K562 (cell line): ENCODE data around the gene PRDM1. TPM values are rescaled to one million over a fixed set of nuclear protein-coding genes. Genes with fewer than 3 reads are reported as not detected.

Experiments
- ATAC-seq: fragments of 200-7000 bp; cut with Tn5 transposase; 3 replicates; pipeline ENCODE4 v1.9.1; 2020; ENCODE audit warnings: moderate library complexity
- BruUV-seq: library from RNA; stranded (reverse); fragments of 400-500 nt; replicated peaks from 2 replicates; lab custom pipeline; 2021; lab: Mats Ljungman, UMichigan
- CTCF ChIA-PET: fragments of 300-600 bp; formaldehyde crosslinking; extraction: SDS; loops from one replicate; lab custom pipeline; 2021; ENCODE audit warnings: low intra/inter-chr PET ratio; lab: Yijun Ruan, JAX
- POLR2A ChIA-PET: fragments of 300-600, 350-650 bp; sonication (Branson Sonifier 250); formaldehyde crosslinking; extraction: SDS; loops from one replicate; lab custom pipeline; 2021; ENCODE audit warnings: antibody characterized with exemption, inconsistent platforms; lab: Yijun Ruan, JAX
- DNase-seq, 4 experiments: peaks; one replicate each; pipeline versions ENCODE4 v3.0.0 to v3.0.0-alpha.2; 2011 to 2018; ENCODE audit warnings: low spot score in 3 of 4, mixed read lengths in 3 of 4; ENCODE audit errors: extremely low read depth in 1 of 4
- FAIRE-seq: peaks from 2 replicates; lab custom pipeline; 2011; peaks lifted over from hg19 to GRCh38; lab: Jason Lieb, UNC
- H2AFZ ChIP-seq: 2 replicates; pipeline ENCODE4 v1.6.0; 2011; ENCODE audit warnings: low read depth, low read length, control low read depth, inconsistent platforms
- H3K27ac ChIP-seq: fragments of 200-600 bp; 3 replicates; pipeline ENCODE4 v1.8.0; 2011; ENCODE audit warnings: low read depth, mild to moderate bottlenecking, control low read depth, inconsistent platforms, low read length, moderate library complexity, mixed read lengths; ENCODE audit errors: extremely low read depth
- H3K27me3 ChIP-seq, 2 experiments: fragments of 300-600 bp in 1 of 2; 2 replicates in 1 of 2; 3 replicates in 1 of 2; pipeline versions ENCODE4 v1.6.0 to v1.8.0; 2011; ENCODE audit warnings: inconsistent platforms in 2 of 2, low read length in 2 of 2, mild to moderate bottlenecking in 1 of 2, mixed read lengths in 1 of 2, moderate library complexity in 1 of 2; ENCODE audit not compliant: control insufficient read depth in 2 of 2, insufficient read depth in 2 of 2
- H3K36me3 ChIP-seq: fragments of 300-600 bp; 3 replicates; pipeline ENCODE4 v1.8.0; 2011; ENCODE audit warnings: mild to moderate bottlenecking, low read length, inconsistent platforms; ENCODE audit not compliant: control insufficient read depth, insufficient read depth
- H3K4me1 ChIP-seq, 2 experiments: fragments of 200-600 bp in 1 of 2; replicated peaks in 1 of 2; 2 replicates in 1 of 2; 3 replicates in 1 of 2; pipeline versions ENCODE4 v1.5.1 to v1.8.0; 2011; ENCODE audit warnings: inconsistent platforms in 2 of 2, low read length in 2 of 2, mild to moderate bottlenecking in 1 of 2, mixed read lengths in 1 of 2, moderate library complexity in 1 of 2; ENCODE audit not compliant: control insufficient read depth in 2 of 2, insufficient read depth in 2 of 2
- H3K4me2 ChIP-seq: 2 replicates; pipeline ENCODE4 v1.6.1; 2011; ENCODE audit warnings: low read length, control low read depth, inconsistent platforms, mixed read lengths; ENCODE audit not compliant: insufficient read depth
- H3K4me3 ChIP-seq: fragments of 200-600 bp; sonication (generic), shearing (Covaris generic); 2 replicates; pipeline ENCODE4 v1.5.1; 2016; ENCODE audit warnings: control low read depth, inconsistent platforms
- H3K79me2 ChIP-seq: fragments of 200-600 bp; 3 replicates; pipeline ENCODE4 v1.8.0; 2011; ENCODE audit warnings: low read length, inconsistent platforms; ENCODE audit not compliant: control insufficient read depth, insufficient read depth
- H3K9ac ChIP-seq, 2 experiments: 2 replicates each; pipeline versions ENCODE4 v1.6.0 to v1.6.1; 2011; ENCODE audit warnings: low read depth in 2 of 2, low read length in 2 of 2, control low read depth in 1 of 2, inconsistent platforms in 1 of 2, mild to moderate bottlenecking in 1 of 2, mixed read lengths in 1 of 2; ENCODE audit not compliant: insufficient read depth in 1 of 2
- H3K9me1 ChIP-seq: one replicate; pipeline ENCODE4 v1.6.0; 2011; ENCODE audit warnings: inconsistent platforms, mild to moderate bottlenecking, low read length, moderate library complexity; ENCODE audit not compliant: control insufficient read depth, insufficient read depth
- H3K9me3 ChIP-seq: replicated peaks from 2 replicates; pipeline ENCODE4 v1.5.1; 2011; ENCODE audit warnings: low read depth, low read length, inconsistent platforms; ENCODE audit not compliant: control insufficient read depth, insufficient read depth
- H4K20me1 ChIP-seq: replicated peaks from 2 replicates; pipeline ENCODE4 v1.6.1; 2011; ENCODE audit warnings: low read length, inconsistent platforms, mixed read lengths; ENCODE audit not compliant: control insufficient read depth, insufficient read depth
- CTBP1 ChIP-seq: fragments of 450-650 bp; IDR thresholded peaks from 2 replicates; pipeline ENCODE4 v1.6.1; 2016; ENCODE audit warnings: borderline replicate concordance
- DIDO1 ChIP-seq: fragments of 450-650 bp; IDR thresholded peaks from 2 replicates; pipeline ENCODE4 v1.6.1; 2016; ENCODE audit warnings: low read depth, missing biosample characterization, missing genetic modification characterization
- ELF1 ChIP-seq: fragments of 200-800 bp; sonication (Bioruptor generic); IDR thresholded peaks from 2 replicates; pipeline ENCODE4 v1.6.1; 2016; ENCODE audit warnings: missing genetic modification characterization, missing compliant biosample characterization
- FOXM1 ChIP-seq, 2 experiments: fragments of 450-650 bp in 1 of 2; sonication (generic) in 1 of 2; formaldehyde crosslinking in 1 of 2; IDR thresholded peaks; 2 replicates each; pipeline versions ENCODE4 v1.6.1 to v1.9.0; 2017 to 2022; ENCODE audit warnings: low read depth in 2 of 2, mild to moderate bottlenecking in 2 of 2, missing genetic modification reagents in 1 of 2, moderate library complexity in 1 of 2
- HMG20B ChIP-seq: fragments of 250-450 bp; sonication (Bioruptor Pico); IDR thresholded peaks from 2 replicates; pipeline ENCODE4 v1.5.0; 2021; ENCODE audit warnings: mild to moderate bottlenecking
- MCM2 ChIP-seq: fragments of 450-650 bp; IDR thresholded peaks from 2 replicates; pipeline ENCODE4 v1.6.1; 2017; ENCODE audit warnings: low read depth, mild to moderate bottlenecking
- MITF ChIP-seq: IDR thresholded peaks from 2 replicates; pipeline ENCODE4 v1.6.1; 2014; ENCODE audit warnings: antibody characterized with exemption
- TARDBP ChIP-seq: fragments of 450-650 bp; IDR thresholded peaks from 2 replicates; pipeline ENCODE4 v1.6.1; 2016
- U2AF2 ChIP-seq: fragments of 200-400 bp; formaldehyde crosslinking; optimal IDR thresholded peaks from 2 replicates; pipeline ENCODE3; 2017; ENCODE audit warnings: low read depth, mild to moderate bottlenecking, low read length
- UBTF ChIP-seq, 2 experiments: IDR thresholded peaks; 2 replicates each; pipeline ENCODE4 v1.6.1; 2012; ENCODE audit warnings: improper control_type of control experiment in 2 of 2, low read depth in 2 of 2, low read length in 2 of 2, borderline replicate concordance in 1 of 2
- ZBED1 ChIP-seq: IDR thresholded peaks from 2 replicates; pipeline ENCODE4 v1.6.1; 2014
- ZNF140 ChIP-seq: fragments of 250-450 bp; sonication (Bioruptor Pico); IDR thresholded peaks from 2 replicates; pipeline ENCODE4 v1.8.0; 2021; ENCODE audit warnings: moderate library complexity, mild to moderate bottlenecking, inconsistent platforms
- ZNF444 ChIP-seq: fragments of 250-450 bp; sonication (Bioruptor Pico); IDR thresholded peaks from 2 replicates; pipeline ENCODE4 v1.4.0; 2020; ENCODE audit warnings: mild to moderate bottlenecking, moderate library complexity
- WGBS: fragments of 100-300 bp; shearing (Covaris generic); methylation state at CpG from one replicate; pipeline ENCODE4 v1.1.6; 2016; ENCODE audit warnings: low coverage, mixed read lengths; ENCODE audit not compliant: insufficient coverage; ENCODE audit errors: missing lambda C conversion rate; 5-methylcytosine and 5-hydroxymethylcytosine counted together
- in situ Hi-C: fragments of 300-500 bp; cut with MboI; formaldehyde crosslinking; loops from 4 replicates; pipeline ENCODE4 v1.15.0; 2018; ENCODE audit warnings: inconsistent platforms, mixed read lengths
- intact Hi-C: fragments of 100-400 bp; cut with micrococcal nuclease; formaldehyde crosslinking; loops from 2 replicates; pipeline ENCODE4 v1.14.2; 2022
- polyA plus RNA-seq, 8 experiments: library from polyadenylated mRNA; depleted of rRNA in 4 of 8; stranded (reverse) in 5 of 8; unstranded in 3 of 8; fragments of >200 nt; fragmentation: Nextera tagmentation in 2 of 8; fragmentation: Illumina TruSeq in 1 of 8; extraction: Ambion mirVana in 2 of 8; extraction: Trizol in 1 of 8; gene quantifications; 2 replicates each; pipeline versions ENCODE4 v1.2.1 to v1.2.3, GENCODE V29; 2011 to 2014; ENCODE audit warnings: inconsistent platforms in 1 of 8, missing spikeins in 1 of 8
- total RNA-seq, 7 experiments: library from RNA; depleted of rRNA in 6 of 7; stranded (reverse); fragments of >200 nt in 6 of 7; fragmentation: Illumina TruSeq in 2 of 7; extraction: Trizol in 2 of 7; gene quantifications; 2 replicates each; pipeline versions ENCODE4 v1.2.1 to v1.2.3, GENCODE V29; 2011 to 2021; ENCODE audit warnings: low replicate concordance in 1 of 7
- TF ChIP-seq, protein P1 (sequence below): sonication (generic); formaldehyde crosslinking; IDR thresholded peaks from 2 replicates; pipeline ENCODE4 v1.8.1; 2023; ENCODE audit warnings: mild to moderate bottlenecking, missing genetic modification reagents

The PRDM1 gene
- total and polyA plus RNA-seq, 9 of the 15 experiments (the other 6 are each of a cell fraction or from before 2014, with no cell fraction given), result 0.09 to 0.89 (median 0.27) TPM

DNA sequence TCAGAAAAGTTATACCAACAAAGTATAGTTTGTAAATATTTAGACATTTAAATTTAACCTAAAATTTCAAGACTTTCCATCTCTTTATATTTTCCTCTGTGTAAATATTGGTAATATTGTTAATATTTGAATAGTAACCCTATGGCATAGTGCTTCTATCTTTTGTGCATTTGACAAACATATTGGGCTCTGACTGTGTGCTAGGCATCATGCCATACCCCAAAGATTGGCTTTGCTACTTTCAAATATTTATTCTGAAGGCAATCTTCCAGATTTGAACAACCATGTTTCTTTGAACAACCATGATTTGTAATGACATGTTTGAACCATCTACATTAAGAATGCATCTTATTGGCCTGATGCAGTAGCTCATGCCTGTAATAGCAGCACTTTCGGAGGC lies 15.5 kb upstream of the PRDM1 start:
- DNase-seq (no peak), ATAC-seq (no peak), FAIRE-seq (no peak)
- in situ Hi-C loops, result no loop called here
- no peaks in the 10 kb centered on the region for H3K79me2 ChIP-seq
- H3K27me3 ChIP-seq, result no peaks in the 10 kb centered on the region
- 18% methylated on average over 1 of the region's 1 CpG for WGBS
- no peak overlapping the region for H3K4me3 ChIP-seq
- POLR2A ChIA-PET, result no interaction called here
- CTCF ChIA-PET, result no interaction called here
- intact Hi-C loops, result no loop called here
- H4K20me1 ChIP-seq, result no peaks in the 10 kb centered on the region
- no peak overlapping the region for H3K27ac ChIP-seq
- H2AFZ ChIP-seq, result no peak overlapping the region
- BruUV-seq, result no TSS peak
- no peaks in the 10 kb centered on the region for H3K9me1 ChIP-seq
- no peaks in the 10 kb centered on the region for H3K9me3 ChIP-seq
- no peaks in the 10 kb centered on the region for H3K4me1 ChIP-seq
- no peak overlapping the region for H3K4me2 ChIP-seq
- TF ChIP-seq U2AF2 (no peak), ZNF444 (CRISPR knock-in tag) (no peak), ELF1 (no peak), ZBED1 (no peak), UBTF (IDR thresholded peaks at IDR 0.05; ENCODE audit: borderline replicate concordance in 1 of 2, low read depth in 2 of 2, low read length in 2 of 2) (no peak), HMG20B (CRISPR knock-in tag) (no peak), FOXM1 (IDR thresholded peaks at IDR 0.05; ENCODE audit: low read depth) (no peak), FOXM1 (CRISPR knock-in tag; IDR thresholded peaks at IDR 0.05; ENCODE audit: low read depth) (no peak), TARDBP (no peak), CTBP1 (no peak), MCM2 (no peak), DIDO1 (no peak), MITF (no peak), ZNF140 (no peak)
- TF ChIP-seq, protein P1, sequence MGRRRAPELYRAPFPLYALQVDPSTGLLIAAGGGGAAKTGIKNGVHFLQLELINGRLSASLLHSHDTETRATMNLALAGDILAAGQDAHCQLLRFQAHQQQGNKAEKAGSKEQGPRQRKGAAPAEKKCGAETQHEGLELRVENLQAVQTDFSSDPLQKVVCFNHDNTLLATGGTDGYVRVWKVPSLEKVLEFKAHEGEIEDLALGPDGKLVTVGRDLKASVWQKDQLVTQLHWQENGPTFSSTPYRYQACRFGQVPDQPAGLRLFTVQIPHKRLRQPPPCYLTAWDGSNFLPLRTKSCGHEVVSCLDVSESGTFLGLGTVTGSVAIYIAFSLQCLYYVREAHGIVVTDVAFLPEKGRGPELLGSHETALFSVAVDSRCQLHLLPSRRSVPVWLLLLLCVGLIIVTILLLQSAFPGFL (CRISPR knock-in tag), result no peak
- no peaks in the 10 kb centered on the region for H3K36me3 ChIP-seq
- H3K9ac ChIP-seq, result no peak overlapping the region
